IgD-negative memory B cell (primary cell): ENCODE measurements around the gene TMEM127. TPM values are rescaled to one million over a fixed set of nuclear protein-coding genes. Genes with fewer than 3 reads are reported as not detected.
"Not testable (repeated sequence)": the region's sequence is repeated elsewhere in the genome, so short reads cannot be mapped to it uniquely, and the experiment has no call there.

Experiments
- H3K27ac Mint-ChIP-seq, 3 donors: one replicate each; pipeline ENCODE4 v1.8.0; 2020 to 2022; ENCODE audit warnings: mild to moderate bottlenecking in 3 of 3, mixed read lengths in 3 of 3, moderate library complexity in 1 of 3
- H3K27me3 Mint-ChIP-seq: one replicate; pipeline ENCODE4 v1.8.0; 2021; ENCODE audit warnings: mixed read lengths
- H3K36me3 Mint-ChIP-seq: one replicate; pipeline ENCODE4 v1.8.0; 2020; ENCODE audit warnings: mild to moderate bottlenecking, mixed read lengths
- H3K4me1 Mint-ChIP-seq, 3 donors: one replicate each; pipeline ENCODE4 v1.8.0; 2020 to 2022; ENCODE audit warnings: mixed read lengths in 3 of 3, mild to moderate bottlenecking in 1 of 3
- H3K4me3 Mint-ChIP-seq, 4 donors: one replicate each; pipeline ENCODE4 v1.8.0; 2020 to 2022; ENCODE audit warnings: mild to moderate bottlenecking in 4 of 4, mixed read lengths in 4 of 4, moderate library complexity in 3 of 4
- H3K9me3 Mint-ChIP-seq, 3 donors: one replicate each; pipeline ENCODE4 v1.8.0; 2020 to 2021; ENCODE audit warnings: mixed read lengths in 3 of 3, mild to moderate bottlenecking in 1 of 3
- polyA plus RNA-seq: library from polyadenylated mRNA; unstranded; fragments of 300-500 nt; fragmentation: Illumina TruSeq; gene quantifications from one replicate; pipeline ENCODE4 v1.2.3, GENCODE V29; 2021

Gene TMEM127, protein sequence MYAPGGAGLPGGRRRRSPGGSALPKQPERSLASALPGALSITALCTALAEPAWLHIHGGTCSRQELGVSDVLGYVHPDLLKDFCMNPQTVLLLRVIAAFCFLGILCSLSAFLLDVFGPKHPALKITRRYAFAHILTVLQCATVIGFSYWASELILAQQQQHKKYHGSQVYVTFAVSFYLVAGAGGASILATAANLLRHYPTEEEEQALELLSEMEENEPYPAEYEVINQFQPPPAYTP
- polyA plus RNA-seq = 41.7 TPM

DNA sequence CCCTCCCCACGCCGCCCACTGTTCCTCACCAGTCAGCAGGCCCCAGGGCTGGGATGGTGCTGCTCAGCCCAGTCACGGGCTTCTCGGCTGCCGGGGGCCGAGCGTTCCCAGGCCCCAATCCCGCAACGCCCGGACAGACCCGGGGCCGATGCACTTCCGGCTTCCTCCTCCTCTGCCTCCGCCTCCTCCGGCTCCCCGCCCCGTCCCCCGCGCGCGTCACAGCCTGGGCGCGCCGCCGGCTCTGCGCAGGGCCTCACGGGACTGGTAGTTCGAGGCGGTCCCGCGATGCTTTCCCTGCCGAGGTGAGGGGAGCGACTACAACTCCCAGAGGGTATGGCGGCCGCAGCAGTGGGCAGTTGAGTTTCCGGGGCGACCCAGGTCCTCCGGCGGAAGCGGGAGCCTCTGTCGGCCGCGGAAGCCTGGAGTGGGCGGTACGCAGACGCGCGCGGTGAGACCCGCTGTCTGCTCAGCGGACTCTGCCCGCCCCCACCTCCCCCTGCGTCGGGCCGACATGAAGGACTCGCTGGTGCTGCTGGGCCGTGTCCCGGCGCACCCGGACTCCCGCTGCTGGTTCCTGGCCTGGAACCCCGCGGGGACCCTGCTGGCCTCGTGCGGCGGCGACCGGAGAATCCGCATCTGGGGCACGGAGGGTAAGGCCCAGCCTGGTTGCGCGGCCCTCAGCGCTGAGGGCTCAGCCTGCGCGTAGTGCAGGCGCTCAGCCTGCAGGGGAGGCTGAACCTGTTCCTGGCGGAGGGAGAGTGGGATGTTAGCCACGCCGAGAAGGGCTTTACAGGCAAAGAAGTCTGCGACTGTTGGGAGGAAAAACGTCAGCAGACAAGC is at the start of gene TMEM127, which contains the start of gene CIAO1:
Gene TMEM127 (minus strand): TSS at position 158 of the 840 bp plus-strand sequence. CDS start 616 bp downstream, outside the sequence.
Gene CIAO1 (plus strand): TSS at position 386 of the 840 bp plus-strand sequence. CDS start 126 bp downstream, at position 512.
- Mint-ChIP-seq H3K4me1 (peaks cover 19 to 24% (median 21%) of the 10 kb centered on the region in 3 donors), H3K9me3 (no peaks in the 10 kb centered on the region), H3K27me3 (no peaks in the 10 kb centered on the region), H3K4me3 (peak within 1 kb of the TSS; percentile 89 to 97 (median 97)), H3K27ac (peak within 1 kb of the TSS; percentile 93 to 96 (median 95)), H3K36me3 (peaks cover 2% of the 10 kb centered on the region)

DNA sequence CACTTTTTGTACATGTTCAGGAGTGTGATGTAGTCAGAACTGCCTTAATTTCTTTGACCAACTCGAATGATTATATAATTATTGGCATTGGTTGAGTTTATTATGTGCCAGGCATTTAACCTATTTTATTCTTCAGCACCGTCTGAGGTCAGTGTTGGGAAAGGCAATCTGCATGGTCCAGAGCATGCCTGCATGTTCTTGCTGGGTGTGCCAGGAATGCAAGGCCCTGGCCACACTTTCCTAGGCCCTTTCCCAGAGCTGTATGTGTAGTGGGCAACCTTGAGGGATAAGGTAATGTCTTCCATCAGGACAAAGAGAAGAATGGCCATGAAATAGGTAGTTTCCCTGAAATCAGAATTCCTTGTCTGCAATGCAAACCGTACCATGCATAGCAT is 49.2 kb upstream of the TMEM127 start:
- Mint-ChIP-seq H3K27me3 (no peaks in the 10 kb centered on the region), H3K36me3 (no peaks in the 10 kb centered on the region), H3K4me1 (peaks cover 23 to 30% (median 24%) of the 10 kb centered on the region in 3 donors), H3K9me3 (no peaks in the 10 kb centered on the region), H3K4me3 (peak overlapping the region in 1 of 4 donors; percentile 50), H3K27ac (peak overlapping the region in 1 of 3 donors; percentile 90)

DNA sequence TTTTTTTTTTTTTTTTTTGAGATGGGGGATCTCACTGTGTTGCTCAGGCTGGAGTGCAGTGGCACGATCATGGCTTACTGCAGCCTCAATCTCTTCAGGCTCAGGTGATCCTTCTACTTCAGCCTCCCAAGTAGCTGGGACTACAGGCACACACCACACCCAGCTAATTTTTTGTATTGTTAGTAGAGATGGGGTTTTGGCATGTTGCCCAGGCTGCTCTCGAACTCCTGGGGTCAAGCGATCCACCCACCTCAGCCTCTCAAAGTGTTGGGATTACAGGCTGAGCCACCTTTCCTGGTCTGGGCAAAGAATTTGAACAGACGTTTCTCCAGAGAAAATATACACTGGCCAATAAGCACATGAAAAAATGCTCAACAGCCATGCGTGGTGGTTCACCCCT is 42.5 kb upstream of the TMEM127 start:
- Mint-ChIP-seq H3K36me3 (peaks cover 4% of the 10 kb centered on the region), H3K27me3 (no peaks in the 10 kb centered on the region), H3K9me3 (no peaks in the 10 kb centered on the region), H3K4me1 (peaks cover 17 to 19% (median 18%) of the 10 kb centered on the region in 3 donors), H3K27ac (no peak overlapping the region), H3K4me3 (no peak overlapping the region)

DNA sequence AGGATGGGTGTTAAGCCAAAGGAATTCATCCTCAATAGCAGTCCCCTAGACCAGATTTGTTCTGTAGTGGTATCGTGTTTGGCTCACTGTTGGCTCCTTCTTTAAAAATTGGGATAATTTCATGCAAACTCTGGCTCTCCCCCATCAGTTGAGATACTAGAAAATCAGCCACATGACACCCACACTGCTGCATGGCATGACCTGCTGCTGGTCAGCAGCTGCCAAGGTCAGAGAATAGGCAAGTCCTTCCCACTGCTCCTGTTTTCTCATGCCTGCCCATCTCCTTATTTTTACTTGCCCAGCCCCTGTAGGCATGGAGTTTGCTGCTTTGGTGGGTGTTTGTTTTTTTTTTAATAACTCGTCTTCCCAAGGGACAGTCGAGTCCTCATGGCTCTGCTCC is 40.6 kb upstream of the TMEM127 start:
- peak overlapping the region; percentile 92 to 100 (median 99) for H3K27ac Mint-ChIP-seq
- H3K36me3 Mint-ChIP-seq = peaks cover 5% of the 10 kb centered on the region
- H3K9me3 Mint-ChIP-seq = no peaks in the 10 kb centered on the region
- H3K27me3 Mint-ChIP-seq = no peaks in the 10 kb centered on the region
- peaks cover 28 to 31% (median 29%) of the 10 kb centered on the region in 3 donors for H3K4me1 Mint-ChIP-seq
- H3K4me3 Mint-ChIP-seq = peak overlapping the region; percentile 95 to 100 (median 99)

DNA sequence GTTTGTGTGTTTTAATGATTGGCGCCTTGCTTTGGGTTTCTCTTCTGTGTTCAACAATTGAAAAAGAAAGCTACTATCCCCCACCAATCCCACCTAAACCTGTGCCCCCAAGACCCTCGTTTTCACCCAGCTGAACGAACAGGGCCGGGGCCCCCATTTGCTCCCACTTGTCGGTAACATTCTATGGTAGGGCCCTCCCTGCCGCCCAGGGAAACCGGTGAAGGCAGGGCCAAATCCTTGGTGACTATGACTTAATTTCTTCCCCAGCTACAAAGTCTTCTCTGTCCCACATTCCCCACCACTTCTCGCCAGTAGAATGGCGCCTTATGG is 40.1 kb upstream of the TMEM127 start:
- Mint-ChIP-seq H3K27me3 (no peaks in the 10 kb centered on the region), H3K36me3 (peaks cover 6% of the 10 kb centered on the region), H3K27ac (peak overlapping the region; percentile 92 to 100 (median 99)), H3K4me3 (peak overlapping the region; percentile 95 to 100 (median 99)), H3K9me3 (no peaks in the 10 kb centered on the region), H3K4me1 (peaks cover 28 to 33% (median 33%) of the 10 kb centered on the region in 3 donors)

DNA sequence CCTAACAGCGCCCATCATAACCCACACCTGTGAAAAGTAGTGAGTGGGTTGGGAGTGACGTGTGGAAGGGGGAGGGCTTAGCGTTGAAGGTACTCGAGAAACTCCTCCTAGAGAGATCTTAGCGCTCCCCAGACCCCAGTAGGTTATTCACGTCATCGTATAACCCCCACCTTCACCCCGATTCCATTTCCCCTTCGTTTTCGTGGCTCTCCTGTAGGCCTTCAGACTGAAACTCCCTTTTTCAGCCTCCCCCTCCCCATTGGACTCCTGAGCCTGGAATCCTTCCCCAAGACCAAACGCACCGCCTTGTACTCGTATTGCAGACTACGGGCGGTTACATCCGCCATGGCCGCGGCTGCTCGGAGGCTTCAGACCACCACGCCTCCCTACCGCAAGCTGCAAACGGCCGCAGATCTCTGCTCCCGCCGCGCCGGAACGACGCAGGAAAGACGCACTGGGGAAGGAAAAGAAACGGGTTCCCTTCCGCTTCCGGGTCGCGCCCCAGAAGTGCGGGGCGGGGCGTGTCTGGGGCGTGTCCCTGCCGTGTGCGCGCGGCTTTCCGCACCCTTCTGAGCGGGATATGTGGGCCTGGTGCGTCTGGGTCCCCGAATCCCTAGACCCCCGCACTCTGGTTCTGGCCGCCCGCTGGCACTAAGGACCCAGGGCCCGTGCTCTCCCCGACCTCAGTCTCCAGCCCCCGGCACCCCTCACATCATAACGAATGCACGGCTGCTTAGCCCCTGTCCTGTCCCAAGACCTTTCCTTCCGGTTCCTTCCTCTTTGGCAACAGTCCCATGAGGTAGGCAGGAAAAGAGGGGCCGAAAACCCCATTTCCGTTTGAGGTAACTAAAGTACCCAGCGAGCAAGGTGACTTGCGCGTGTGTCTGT is 39.5 kb upstream of the TMEM127 start, which contains the start of gene SNRNP200:
Gene SNRNP200 (minus strand): TSS at position 456 of the 888 bp plus-strand sequence. CDS start 109 bp downstream, at position 347.
- Mint-ChIP-seq H3K27me3 (no peaks in the 10 kb centered on the region), H3K27ac (peak within 1 kb of the TSS; percentile 92 to 100 (median 99)), H3K4me1 (peaks cover 28 to 36% (median 35%) of the 10 kb centered on the region in 3 donors), H3K4me3 (peak within 1 kb of the TSS; percentile 95 to 100 (median 99)), H3K9me3 (no peaks in the 10 kb centered on the region), H3K36me3 (peaks cover 6% of the 10 kb centered on the region)

DNA sequence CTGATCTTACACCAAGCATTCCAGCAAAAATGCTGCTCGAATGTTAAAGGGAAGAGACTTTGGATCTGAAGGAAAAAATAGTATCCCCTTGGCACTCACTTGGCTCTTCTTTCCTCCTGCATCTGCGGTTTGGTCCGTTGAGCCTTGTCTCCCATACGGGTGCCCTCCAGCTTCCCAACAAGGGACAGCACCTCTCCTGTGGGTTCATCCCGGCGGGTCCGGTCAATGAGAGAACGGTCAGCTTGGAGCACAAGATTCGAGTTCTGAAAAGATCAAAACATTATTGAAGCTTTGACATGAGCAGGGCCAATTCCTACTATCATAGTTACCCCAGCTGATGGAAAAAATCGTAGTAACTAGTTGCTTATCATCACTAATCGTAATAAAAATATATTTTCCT is 38.8 kb upstream of the TMEM127 start:
- peaks cover 6% of the 10 kb centered on the region for H3K36me3 Mint-ChIP-seq
- peaks cover 28 to 36% (median 35%) of the 10 kb centered on the region in 3 donors for H3K4me1 Mint-ChIP-seq
- H3K9me3 Mint-ChIP-seq = no peaks in the 10 kb centered on the region
- no peaks in the 10 kb centered on the region for H3K27me3 Mint-ChIP-seq
- peak overlapping the region; percentile 92 to 100 (median 99) for H3K27ac Mint-ChIP-seq
- H3K4me3 Mint-ChIP-seq = peak overlapping the region; percentile 95 to 100 (median 99)

DNA sequence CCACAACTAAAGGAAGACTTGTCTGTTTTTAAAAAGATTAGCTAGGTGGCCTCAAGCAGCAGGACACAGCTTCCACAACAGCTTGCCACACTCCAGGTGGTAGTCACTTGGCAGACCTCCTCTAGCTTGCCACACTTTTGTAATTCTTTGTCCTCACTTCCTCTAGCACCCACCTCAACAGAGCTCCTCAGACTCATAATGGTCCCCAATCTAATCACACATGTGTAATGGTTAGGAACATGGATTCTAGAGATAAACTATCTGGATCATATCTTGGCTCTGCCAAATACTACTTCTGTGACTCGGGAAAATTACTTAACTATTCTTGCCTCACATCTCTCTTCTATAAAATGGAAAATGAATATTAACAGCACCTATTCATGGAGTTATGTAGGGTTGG is 36.1 kb upstream of the TMEM127 start:
- Mint-ChIP-seq H3K27ac (peak overlapping the region in 1 of 3 donors; percentile 64), H3K27me3 (no peaks in the 10 kb centered on the region), H3K9me3 (no peaks in the 10 kb centered on the region), H3K4me1 (peaks cover 30 to 36% (median 35%) of the 10 kb centered on the region in 3 donors), H3K4me3 (peak overlapping the region in 1 of 4 donors; percentile 95), H3K36me3 (peaks cover 9% of the 10 kb centered on the region)

DNA sequence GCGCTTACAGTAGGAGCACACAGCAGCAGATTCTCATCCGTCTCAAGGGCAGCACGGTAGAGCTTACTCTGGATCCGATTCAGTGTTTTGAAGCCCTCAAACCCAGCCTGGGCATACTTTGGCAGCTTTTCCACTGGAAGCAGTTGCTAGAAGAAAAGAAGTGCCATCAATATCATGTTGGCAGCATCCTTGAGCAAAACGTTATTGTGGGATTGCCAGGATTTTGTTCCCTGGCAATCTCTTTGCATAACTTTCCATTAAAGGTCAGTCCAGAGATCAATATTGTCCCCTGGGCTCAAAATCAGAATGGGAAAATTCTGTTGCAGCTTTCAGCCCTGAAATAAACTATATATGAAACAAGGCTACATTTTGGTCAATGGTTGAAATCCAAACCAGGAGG is 31.1 kb upstream of the TMEM127 start:
- H3K27me3 Mint-ChIP-seq = no peaks in the 10 kb centered on the region
- no peak overlapping the region for H3K27ac Mint-ChIP-seq
- H3K4me3 Mint-ChIP-seq = no peak overlapping the region
- H3K36me3 Mint-ChIP-seq = peaks cover 7% of the 10 kb centered on the region
- H3K4me1 Mint-ChIP-seq = peaks cover 8 to 11% (median 11%) of the 10 kb centered on the region in 3 donors
- H3K9me3 Mint-ChIP-seq = no peaks in the 10 kb centered on the region

DNA sequence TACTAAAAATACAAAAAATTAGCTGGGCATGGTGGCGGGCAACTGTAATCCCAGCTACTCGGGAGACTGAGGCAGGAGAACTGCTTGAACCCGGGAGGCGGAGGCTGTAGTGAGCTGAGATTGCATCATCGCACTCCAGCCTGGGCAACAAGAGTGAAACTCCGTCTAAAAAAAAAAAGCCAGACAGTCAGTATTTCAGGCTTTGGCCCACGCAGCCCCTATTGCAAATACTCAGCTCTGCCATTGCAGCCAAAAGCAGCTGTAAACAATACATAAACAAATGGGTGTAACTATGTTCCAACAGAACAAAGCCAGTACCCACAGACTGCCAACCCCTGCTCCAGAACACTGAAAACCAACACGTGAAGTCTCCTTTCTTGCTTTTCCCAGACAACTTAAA is 28.5 kb upstream of the TMEM127 start:
- H3K36me3 Mint-ChIP-seq, H3K27me3 Mint-ChIP-seq, H3K27ac Mint-ChIP-seq, H3K4me1 Mint-ChIP-seq, H3K4me3 Mint-ChIP-seq, H3K9me3 Mint-ChIP-seq: not testable (repeated sequence)

DNA sequence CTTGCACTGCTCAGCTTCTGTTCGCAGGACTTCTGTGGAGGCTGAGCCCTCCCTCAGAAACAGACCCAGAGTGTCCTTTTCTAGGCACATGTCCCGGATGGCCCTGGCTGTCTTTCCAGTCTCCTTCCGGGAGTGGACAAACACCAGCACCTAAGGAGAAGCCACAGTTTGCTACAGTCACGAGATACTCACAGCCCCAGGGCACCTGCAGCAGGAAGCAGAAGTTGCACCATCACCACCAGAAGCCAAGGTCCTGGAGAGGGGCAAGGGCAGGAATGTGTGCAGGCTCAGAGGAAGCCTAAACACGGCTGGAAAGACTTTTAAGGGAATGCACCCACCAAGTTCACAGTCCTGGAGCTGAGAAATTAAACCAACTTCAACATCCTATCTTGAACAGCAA is 26.0 kb upstream of the TMEM127 start:
- Mint-ChIP-seq H3K4me3 (no peak overlapping the region), H3K27ac (no peak overlapping the region), H3K9me3 (no peaks in the 10 kb centered on the region), H3K36me3 (no peaks in the 10 kb centered on the region), H3K27me3 (no peaks in the 10 kb centered on the region), H3K4me1 (peaks cover 0 to 3% (median 0%) of the 10 kb centered on the region in 3 donors)

DNA sequence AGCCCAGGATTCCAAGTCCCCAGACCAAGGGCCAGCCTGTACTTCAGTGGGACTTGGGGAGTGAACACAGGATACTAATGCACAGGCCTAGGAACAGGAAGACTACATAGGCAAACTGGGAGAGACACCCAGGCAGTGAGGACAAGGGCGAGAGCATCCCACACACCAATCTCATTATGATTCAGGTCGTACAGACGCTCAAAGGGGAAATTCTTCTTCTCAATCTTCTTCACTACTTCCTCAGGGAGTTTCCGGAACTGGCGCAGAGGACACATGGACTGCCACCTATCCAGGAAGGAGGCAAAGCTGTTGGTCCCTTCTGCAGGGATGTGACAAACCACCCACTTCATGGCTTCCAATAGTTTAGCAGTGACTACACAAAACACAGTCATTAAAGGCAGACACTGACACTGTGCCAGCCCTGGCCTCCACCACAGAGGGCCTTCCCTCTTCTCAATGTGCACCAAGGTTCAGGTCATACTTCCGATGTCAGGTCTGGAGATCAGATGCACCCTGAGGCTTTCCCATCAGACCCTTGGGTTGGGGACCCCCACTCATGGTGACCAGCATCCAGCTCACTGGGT is 21.6 kb upstream of the TMEM127 start:
- H3K4me3 Mint-ChIP-seq = no peak overlapping the region
- no peaks in the 10 kb centered on the region for H3K36me3 Mint-ChIP-seq
- no peaks in the 10 kb centered on the region for H3K27me3 Mint-ChIP-seq
- H3K4me1 Mint-ChIP-seq = no peaks in the 10 kb centered on the region
- peak overlapping the region in 2 of 3 donors; percentile 76 to 93 for H3K27ac Mint-ChIP-seq
- no peaks in the 10 kb centered on the region for H3K9me3 Mint-ChIP-seq

DNA sequence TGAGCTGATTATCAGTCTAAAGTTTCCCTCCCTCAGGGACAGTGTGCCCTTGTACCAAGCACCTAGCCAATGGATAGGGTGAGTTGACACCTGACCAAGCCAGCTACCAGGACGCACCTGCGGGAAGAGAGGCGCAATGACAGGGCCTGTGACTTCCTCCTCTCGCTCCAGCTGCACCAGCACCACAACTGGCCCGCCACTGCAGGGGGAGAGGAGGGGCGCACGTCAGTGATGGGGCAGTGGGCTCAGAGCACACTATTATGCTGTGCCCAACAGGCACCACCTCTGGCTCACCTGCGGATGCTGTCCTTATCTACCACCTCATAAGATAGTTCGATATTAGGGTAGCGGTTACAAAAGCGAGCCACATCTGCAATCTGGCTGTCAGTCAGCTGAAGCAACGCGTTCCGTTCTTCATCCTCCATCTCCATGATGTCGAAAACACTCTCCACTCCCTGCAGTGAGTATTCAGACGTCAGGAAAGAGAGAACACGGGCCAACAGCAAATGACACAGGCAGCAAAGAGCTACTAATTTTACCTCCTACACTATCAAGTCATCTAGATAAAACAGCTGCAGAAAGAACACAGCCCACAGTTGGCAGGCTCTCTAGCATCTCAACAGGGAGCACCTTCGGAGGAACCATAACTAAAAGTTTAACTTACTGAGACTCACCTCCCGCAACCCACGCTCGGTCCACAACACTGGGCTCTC is 11.1 kb upstream of the TMEM127 start:
- Mint-ChIP-seq H3K9me3 (no peaks in the 10 kb centered on the region), H3K27ac (no peak overlapping the region), H3K27me3 (no peaks in the 10 kb centered on the region), H3K4me1 (peaks cover 0 to 1% (median 0%) of the 10 kb centered on the region in 3 donors), H3K36me3 (peaks cover 7% of the 10 kb centered on the region), H3K4me3 (no peak overlapping the region)
